Measurements from ENCODE around the gene MAPK9. TPM values are rescaled to one million over a fixed set of nuclear protein-coding genes. Genes with fewer than 3 reads are reported as not detected.

The MAPK9 gene
- total RNA-seq, 1 experiment from 2014 or later: 93.1 TPM

- BruUV-seq (replicated peaks): no TSS peak
- no peak for DNase-seq
- Histone ChIP-seq H3K36me3 (ENCODE audit: control insufficient read depth, insufficient read depth, low read length) (peaks cover 17% of the 10 kb centered on the region), H3K27me3 (replicated peaks; ENCODE audit: control insufficient read depth, insufficient read depth, low read length) (no peaks in the 10 kb centered on the region), H3K9me3 (peaks cover 34% of the 10 kb centered on the region), H3K4me1 (no peaks in the 10 kb centered on the region), H3K4me3 (ENCODE audit: low read depth, low read length) (no peak overlapping the region)
- intact Hi-C loops (cut with micrococcal nuclease; ENCODE audit: unreplicated experiment): no loop called here
- ChIA-PET CTCF (no interaction called here), POLR2A (no interaction called here)
- TF ChIP-seq CTCF (IDR thresholded peaks at IDR 0.05; ENCODE audit: insufficient read depth in 1 of 2, low read depth in 1 of 2, low read length in 1 of 2, severe bottlenecking in 1 of 2, unreplicated experiment in 1 of 2): no peak
- Mint-ChIP-seq H3K4me1 (ENCODE audit: low read depth, unreplicated experiment) (no peaks in the 10 kb centered on the region), H3K27me3 (ENCODE audit: insufficient read depth, unreplicated experiment) (no peaks in the 10 kb centered on the region), H3K9me3 (ENCODE audit: unreplicated experiment) (peaks cover 17% of the 10 kb centered on the region), H3K27ac (ENCODE audit: unreplicated experiment) (no peak overlapping the region), H3K36me3 (ENCODE audit: insufficient read depth, unreplicated experiment) (peaks cover 90% of the 10 kb centered on the region), H3K4me3 (ENCODE audit: unreplicated experiment) (no peak overlapping the region)
Observed at GRCh38 chr5:180250329-180250728, 41.6 kb downstream of the MAPK9 start.

- no peaks in the 10 kb centered on the region; the same call in 1 of the 2 replicates for H3K36me3 ChIP-seq (ENCODE audit: control insufficient read depth, insufficient read depth, low read length)
- H3K4me1 ChIP-seq: no peaks in the 10 kb centered on the region
- H3K36me3 Mint-ChIP-seq (ENCODE audit: insufficient read depth, unreplicated experiment): peaks cover 57% of the 10 kb centered on the region
- no peak for DNase-seq
- H3K27me3 ChIP-seq (replicated peaks; ENCODE audit: control insufficient read depth, insufficient read depth, low read length): no peaks in the 10 kb centered on the region
- intact Hi-C loops (cut with micrococcal nuclease; ENCODE audit: unreplicated experiment): no loop called here
- no peak overlapping the region for H3K4me3 ChIP-seq (ENCODE audit: low read depth, low read length)
- H3K4me1 Mint-ChIP-seq (ENCODE audit: low read depth, unreplicated experiment): no peaks in the 10 kb centered on the region
- no peaks in the 10 kb centered on the region for H3K9me3 ChIP-seq
- no peaks in the 10 kb centered on the region for H3K27me3 Mint-ChIP-seq (ENCODE audit: insufficient read depth, unreplicated experiment)
- H3K4me3 Mint-ChIP-seq (ENCODE audit: unreplicated experiment): no peak overlapping the region
- no peaks in the 10 kb centered on the region for H3K9me3 Mint-ChIP-seq (ENCODE audit: unreplicated experiment)
- no peak for TF ChIP-seq CTCF (IDR thresholded peaks at IDR 0.05; ENCODE audit: insufficient read depth in 1 of 2, low read depth in 1 of 2, low read length in 1 of 2, severe bottlenecking in 1 of 2, unreplicated experiment in 1 of 2)
- H3K27ac Mint-ChIP-seq (ENCODE audit: unreplicated experiment): no peak overlapping the region
- ChIA-PET POLR2A (no interaction called here), CTCF (no interaction called here)
- no TSS peak for BruUV-seq (replicated peaks)
Observed at GRCh38 chr5:180241600-180241999, 50.3 kb downstream of the MAPK9 start.

- POLR2A ChIA-PET: no interaction called here
- no peaks in the 10 kb centered on the region for H3K27me3 ChIP-seq (replicated peaks; ENCODE audit: control insufficient read depth, insufficient read depth, low read length)
Observed at GRCh38 chr5:180238631-180239030, 53.3 kb downstream of the MAPK9 start.

More at GRCh38 chr5:180238631-180239030, 53.3 kb downstream of the MAPK9 start:
- Histone ChIP-seq H3K9me3 (no peaks in the 10 kb centered on the region), H3K4me1 (no peaks in the 10 kb centered on the region), H3K36me3 (ENCODE audit: control insufficient read depth, insufficient read depth, low read length) (peaks cover 3% of the 10 kb centered on the region; the same call in 1 of the 2 replicates), H3K4me3 (ENCODE audit: low read depth, low read length) (no peak overlapping the region)
- intact Hi-C loops (cut with micrococcal nuclease; ENCODE audit: unreplicated experiment): no loop called here
- H3K4me3 Mint-ChIP-seq (ENCODE audit: unreplicated experiment): no peak overlapping the region
- no peaks in the 10 kb centered on the region for H3K27me3 Mint-ChIP-seq (ENCODE audit: insufficient read depth, unreplicated experiment)
- H3K9me3 Mint-ChIP-seq (ENCODE audit: unreplicated experiment): no peaks in the 10 kb centered on the region
- no TSS peak for BruUV-seq (replicated peaks)
- CTCF ChIA-PET: no interaction called here
- DNase-seq: no peak
- H3K27ac Mint-ChIP-seq (ENCODE audit: unreplicated experiment): no peak overlapping the region
- no peaks in the 10 kb centered on the region for H3K4me1 Mint-ChIP-seq (ENCODE audit: low read depth, unreplicated experiment)
- no peak for TF ChIP-seq CTCF (IDR thresholded peaks at IDR 0.05; ENCODE audit: insufficient read depth in 1 of 2, low read depth in 1 of 2, low read length in 1 of 2, severe bottlenecking in 1 of 2, unreplicated experiment in 1 of 2)
- H3K36me3 Mint-ChIP-seq (ENCODE audit: insufficient read depth, unreplicated experiment): peaks cover 45% of the 10 kb centered on the region
